Stimulated activated CD8-positive, alpha-beta memory T cell treated with anti-CD3 and anti-CD28 coated beads, Interleukin-15, amount 100 ng/mL, for 1 hour (primary cell): ENCODE results near the gene ELAVL2.

Experiments used
- DNase-seq: peaks from one replicate; pipeline ENCODE4 v3.0.0-alpha.2; 2020; ENCODE audit warnings: low read depth

Gene ELAVL2

DNA sequence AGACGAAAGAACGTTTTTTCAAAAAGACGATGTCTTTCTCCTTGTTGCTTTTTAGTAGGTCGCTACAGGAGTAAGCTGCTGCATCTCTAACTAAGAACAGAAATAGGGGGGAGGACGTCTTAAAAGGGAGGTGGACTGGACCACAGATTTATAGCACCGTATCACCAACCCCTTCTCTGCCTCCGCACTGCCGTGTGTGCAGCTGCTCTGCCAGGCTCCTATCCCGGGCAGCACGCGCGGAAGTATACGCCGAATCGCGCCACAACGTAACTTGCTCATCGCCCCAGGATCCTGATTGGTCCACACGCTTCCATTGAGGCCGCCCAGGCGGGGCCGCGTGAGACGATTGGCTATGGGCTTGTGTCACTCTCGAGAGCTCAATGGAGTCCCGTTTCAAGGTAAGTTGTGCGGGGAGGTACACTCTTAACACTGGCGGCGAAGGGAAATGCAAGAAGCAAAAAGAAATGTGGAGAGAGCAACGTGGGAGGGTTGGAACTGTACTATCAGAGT lies at the start of gene ELAVL2:
Gene ELAVL2 (minus strand): TSS at position 121 of the 510 bp plus-strand sequence. CDS start 64,006 bp downstream, outside the sequence.
- DNase-seq: no peak

DNA sequence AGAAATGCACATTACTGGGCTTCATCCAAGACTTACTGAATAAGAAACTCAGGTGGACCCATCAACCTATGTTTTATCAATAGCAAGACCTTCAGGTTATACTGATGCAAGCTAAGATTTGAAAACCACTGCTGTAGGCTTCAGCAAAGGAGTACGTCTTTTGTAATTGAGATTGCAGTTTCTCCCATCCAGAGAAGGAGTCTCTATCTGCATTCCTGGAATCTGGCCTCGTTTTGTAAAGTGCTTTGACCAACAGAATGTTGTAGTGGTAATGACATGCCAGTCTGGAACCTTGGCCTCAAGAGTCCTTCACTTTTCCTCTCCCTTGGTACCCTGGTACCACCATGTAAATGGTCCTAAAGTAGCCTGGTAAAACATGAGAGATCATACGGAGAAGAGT lies 32.2 kb upstream of the ELAVL2 start:
- DNase-seq: no peak

DNA sequence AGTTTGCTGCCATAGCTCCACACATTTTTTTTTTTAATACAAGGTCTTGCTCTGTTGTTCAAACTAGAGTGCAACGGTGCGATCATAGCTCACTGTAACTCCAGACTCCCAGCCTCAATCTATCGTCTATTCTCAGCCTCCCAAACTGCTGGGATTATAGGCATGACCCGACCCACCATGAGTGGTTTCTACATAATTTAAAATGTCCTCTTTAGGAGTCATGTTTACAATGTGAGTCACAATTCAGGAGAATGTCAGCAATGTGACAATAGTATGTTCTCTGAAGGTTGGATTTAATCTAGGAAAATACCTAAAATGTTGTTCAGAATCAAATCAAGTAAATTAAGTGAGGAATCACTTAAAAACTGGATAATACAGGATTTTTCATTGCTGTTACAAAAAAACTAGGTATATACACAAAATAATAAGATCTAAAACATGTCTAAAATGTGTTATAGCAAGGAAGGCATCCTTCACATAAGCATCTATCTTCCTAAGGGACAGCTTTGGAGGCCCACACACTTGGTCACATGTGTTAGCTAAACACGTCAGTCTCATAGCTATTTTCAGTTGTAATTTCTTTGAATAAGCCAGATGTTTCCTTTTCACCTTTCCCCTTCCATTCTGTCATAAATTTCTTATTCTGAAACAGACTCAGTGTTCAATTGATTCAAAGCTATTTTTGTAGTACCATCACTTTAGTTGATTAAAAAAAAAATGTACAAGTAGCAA lies 30.0 kb upstream of the ELAVL2 start:
- DNase-seq: no peak

DNA sequence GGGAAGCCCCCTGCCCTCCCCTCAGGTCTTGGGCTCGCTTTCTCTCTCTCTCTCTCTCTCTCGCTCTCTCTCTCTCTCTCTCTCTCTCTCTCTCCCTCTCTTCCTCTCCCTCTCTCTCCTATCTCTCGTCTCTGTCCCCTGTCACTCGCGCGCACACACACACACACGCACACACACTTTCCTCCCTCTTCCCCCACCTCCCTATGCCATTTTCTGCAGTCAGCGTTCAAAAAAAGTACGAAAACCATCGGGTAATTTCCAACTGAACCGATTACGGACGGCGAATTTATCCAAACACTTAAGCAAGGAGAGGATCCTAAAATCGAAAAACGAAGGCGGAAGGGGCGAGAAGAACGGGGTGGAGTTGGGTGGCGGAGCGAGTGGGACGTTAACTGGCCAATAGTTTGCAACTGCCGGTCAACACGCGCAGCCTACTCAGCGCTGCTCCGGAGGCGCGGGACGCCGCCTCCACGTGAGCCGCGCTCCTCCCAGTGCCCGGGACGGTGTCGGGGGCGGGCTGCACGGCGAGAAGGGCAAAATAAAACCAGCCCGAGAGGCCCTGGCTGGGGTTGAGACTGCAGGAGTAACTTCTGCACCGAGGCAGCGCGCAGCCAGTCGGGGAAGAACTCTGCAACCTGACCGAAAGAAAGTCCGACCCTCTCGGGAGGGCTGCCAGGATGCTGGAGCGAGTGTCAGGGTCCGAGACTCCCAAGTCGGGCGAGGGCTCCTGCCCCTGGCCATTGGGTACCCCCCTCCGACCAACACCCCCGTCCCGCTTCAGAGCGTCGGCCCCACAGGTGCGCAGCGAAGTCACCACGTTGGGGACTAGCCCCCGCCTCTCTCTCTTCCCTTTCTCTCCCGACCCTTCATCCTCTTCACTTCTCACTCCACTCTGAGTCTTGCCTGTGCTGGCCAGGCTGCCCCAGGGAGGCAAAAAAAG lies 24.9 kb upstream of the ELAVL2 start:
- DNase-seq: no peak

DNA sequence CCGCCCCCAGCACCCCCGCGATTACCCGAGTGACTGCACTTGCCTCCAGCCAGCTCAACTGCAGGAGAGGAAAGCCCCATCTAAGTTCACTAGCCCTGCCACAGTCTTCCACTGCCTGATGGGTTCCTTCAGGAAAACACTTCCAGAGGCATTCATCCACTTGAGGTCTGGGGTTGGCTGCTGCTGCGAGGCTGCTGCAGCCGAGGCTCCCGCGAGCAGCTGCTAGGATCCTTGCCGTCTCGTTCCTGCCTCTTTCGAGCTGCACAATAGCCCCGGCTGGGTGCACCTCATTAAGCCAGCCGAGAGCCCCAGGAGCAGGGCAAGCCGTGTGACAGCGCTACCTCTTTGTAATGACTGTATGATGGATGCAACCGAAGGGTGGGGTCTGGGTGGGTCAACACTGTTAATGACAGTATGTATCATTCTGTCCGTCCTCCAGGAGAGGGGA lies 24.2 kb upstream of the ELAVL2 start:
- DNase-seq: no peak

DNA sequence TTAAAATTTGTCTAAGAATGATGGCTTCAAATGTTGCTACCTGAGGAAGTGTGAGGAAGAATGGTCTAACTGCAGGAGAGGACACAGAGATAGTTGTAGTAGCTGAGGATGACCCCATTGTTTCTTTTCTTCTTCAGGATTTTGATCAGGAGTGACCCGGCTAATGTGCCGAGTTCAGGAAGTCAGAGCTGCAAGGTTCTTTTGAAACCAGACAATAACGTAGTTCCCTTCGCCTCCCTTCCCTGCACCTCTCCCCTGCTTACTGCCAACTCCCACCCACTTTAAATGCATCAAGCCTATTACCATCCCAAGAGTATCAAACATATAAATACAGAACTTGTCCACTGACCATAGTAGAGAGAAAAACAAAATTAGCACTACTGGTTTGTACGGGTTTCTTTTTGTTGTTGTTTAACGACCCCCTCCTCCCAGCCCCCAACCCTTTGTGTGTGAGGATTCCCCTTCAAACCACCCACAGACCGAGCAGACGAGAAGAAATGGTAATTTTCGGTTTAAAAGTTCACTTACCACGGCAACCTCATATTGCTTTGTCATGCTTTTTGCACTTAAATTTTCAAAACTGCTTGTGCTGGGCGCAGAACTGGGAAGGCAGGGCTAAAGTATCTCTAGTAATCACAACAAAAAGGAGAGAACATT lies 23.5 kb upstream of the ELAVL2 start:
- DNase-seq: no peak

DNA sequence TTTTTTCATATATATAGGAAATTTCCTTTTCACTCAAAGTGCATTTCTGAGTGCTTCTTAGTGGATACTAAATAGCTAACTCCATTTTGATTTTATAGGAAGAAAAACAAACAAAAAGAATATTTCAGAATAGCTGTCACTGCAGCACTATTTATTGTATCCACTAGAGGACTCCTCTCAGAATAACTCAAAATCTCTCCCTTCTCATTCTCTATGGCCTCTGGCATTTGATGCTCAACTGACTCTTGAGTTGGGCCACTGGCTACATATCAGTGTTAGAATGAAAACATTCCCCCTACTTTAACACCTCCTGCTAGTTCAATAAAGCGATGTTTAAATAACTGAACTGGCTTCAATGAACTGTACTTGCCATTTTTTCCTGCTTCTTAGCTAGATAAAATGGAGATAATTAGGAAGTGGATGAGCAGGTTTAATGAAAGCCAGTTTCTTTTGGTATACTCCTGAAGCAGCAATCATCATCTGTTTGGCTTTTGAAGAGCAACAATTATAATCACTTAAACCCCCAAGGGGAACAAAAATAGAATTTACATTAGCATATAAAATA lies 16.6 kb upstream of the ELAVL2 start:
- no peak for DNase-seq

DNA sequence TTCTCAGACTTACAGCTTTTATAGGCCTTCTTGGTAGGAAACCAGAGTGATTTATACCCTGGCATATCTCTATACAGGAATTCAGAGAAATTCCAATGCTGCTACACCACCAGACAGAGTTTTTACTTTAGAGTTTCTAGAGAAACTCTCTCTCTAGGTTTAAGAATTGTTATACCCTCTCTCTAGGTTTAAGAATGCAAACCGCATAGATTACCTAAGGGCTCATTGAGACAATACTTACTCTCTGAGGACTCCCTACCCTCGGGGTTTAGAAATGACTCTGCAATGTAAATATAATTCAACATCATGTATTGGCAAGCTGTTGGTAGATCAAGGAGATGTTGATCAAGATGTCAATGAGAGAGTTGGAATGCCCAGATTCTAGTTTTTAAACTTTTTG lies 15.3 kb upstream of the ELAVL2 start:
- DNase-seq: no peak

DNA sequence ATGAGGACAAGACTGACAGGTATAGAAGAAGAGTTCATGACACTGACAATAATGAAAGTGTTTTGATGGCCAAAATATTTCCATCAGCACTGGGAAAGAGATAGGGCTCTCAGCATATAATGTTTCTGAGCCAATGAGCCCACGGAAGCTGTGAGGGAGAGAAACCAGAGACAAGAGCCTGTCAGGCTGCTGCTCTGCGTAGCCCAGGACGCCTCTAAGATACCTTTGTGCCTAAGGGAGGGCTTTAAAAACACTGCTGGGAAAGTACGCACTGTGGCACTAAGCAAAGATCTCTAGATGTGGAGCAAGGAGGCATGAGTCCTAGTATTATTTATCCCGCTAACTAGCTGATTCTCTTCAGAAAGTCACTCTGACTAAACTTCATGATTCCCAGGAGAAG lies 11.0 kb upstream of the ELAVL2 start:
- no peak for DNase-seq

DNA sequence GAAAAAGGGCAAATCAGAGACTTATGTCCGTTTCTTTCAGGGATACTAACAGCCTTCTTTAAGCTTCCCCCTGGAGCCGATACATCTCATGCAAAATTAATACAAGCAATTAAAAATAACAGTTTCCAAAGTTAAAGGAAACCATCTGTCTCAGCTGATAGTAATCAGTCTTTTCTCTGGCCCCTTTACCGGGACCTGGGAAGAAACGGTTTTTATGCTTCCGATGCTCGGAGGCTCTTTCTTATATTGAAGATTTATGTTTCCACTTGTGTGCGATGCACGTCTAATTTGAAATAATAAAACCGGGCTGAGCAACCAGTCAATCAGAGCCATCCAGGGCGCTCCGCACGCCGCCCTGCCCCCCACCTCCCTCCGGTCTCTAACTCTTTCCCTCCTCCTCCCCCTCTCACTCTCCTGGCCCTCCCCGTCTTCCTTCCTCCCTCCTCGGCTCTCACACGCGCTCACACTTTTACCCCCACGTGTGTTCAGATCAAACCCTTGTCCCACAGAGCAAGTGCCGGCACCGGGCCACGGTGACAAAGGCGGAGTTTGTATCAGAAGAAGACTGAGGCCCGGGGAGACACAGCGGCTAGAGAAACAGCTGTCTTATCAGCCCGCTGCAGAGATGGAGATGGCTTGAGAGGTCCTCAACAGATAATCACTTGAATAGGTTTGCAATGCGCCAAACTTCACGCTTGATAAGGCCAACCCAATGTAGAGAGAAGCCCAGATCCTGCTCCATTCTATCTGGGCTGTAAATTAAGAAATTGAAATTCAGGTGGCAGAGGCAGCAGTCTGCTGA lies 5.1 kb upstream of the ELAVL2 start:
- no peak for DNase-seq

DNA sequence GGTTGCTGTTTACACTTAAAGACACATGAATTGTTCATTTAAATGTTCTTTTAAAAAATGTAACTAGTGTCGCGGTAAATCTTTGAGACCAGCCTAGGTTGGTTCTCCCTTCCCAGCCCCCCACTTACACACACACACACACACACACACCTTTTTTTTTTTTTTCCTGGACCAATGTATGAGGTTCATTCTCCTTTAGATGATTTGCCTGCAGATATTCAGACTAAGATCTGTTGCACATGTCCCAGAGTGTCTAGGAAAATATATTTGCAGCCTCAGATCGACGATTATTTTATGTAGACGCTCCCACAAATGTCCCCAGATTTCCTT lies 4.4 kb upstream of the ELAVL2 start:
- no peak for DNase-seq

DNA sequence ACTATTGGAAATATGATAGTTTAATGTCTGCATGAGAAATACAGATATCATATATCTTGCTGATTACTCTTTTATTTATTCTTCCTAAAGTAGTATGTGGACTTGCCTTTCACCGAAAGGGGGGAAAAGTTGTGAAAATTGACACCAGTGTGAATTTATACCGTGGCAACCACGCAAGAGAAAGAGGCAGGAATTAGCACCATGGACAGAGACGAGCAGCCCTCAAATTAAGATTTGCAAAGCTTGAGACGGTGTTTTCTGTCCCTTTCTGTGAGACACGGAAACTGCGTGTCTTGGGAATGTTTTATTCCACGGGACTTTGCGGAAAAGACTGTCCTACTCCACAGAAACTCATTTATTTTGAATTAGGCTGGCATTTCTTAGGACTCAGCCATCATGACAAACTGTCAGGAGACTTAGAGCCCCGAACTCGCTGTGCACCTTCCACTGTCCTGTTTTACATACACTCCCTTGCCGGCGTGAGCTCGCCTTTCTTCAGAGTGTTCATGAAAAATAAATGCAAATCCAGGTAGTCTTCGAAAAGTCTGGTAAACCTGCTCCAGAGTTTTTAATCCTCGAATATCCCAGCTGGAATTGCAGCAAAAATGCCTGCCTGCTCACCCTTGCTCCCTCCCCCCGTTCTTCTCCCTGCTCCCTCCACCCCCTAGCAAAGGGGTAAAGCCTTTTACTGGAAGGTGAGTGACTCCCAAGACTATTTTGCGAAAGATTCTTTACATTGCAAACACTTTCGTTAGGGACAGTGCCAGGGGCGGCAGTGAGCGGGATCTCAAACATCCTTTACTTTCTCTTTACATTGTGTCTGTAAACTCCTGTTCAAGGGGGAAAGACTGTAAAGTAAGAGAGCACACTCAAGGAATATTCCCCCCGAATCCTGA lies 3.8 kb upstream of the ELAVL2 start:
- no peak for DNase-seq

DNA sequence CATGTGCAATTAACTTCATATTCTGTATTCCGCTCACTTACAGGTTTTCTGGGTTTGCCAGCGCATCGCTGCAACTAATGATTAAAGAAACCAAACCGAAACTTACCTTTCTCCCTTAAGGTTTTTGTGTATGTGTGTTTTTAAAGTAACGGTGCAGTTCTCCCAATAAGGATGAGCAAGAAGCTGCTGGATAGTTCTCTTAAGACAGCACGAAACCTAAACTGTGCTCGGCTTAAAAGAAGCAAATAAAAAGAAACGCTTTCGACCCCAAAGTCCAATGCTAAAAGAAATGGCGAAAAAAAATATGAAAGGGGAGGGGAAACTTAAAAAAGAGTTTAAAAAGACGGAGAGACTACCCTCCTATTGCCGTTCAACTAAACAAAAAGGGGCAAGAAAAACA lies 340 bp downstream of the ELAVL2 start:
- DNase-seq: no peak

DNA sequence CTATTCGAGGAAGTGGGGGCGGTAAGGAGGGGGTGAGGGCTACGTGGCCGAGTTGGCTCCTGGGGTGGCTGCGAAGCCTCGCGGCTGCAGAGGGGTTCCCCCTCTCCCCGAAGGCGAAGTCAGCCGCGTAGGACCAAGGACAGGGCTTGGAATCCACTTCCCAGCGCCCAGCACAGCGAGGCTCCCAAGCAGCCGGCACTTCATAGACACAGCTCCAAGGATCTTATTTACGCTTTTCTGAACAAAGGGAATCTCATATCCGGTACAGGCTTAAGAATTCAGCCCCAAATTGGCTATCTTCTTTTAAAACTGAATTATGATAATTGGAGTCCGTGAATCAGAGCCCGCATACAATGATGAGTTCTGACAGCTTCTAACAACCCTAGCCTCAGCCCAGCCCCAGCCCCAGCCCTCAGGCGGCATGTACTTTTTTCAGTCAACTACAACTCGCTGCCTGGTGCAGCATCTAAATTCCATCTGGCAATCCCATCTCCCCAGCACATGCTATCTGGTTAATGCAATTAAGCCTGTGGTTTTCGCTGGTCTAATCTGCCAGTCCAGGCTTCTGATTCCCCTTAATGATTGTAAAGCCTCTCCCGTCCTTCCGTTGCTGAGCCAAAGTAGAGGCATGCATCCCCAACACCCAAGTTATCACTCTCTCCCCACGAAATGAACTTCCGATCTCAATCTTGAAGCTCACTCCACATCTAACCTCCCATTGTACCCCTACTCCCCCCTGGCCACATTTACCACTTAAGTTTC lies 1.0 kb downstream of the ELAVL2 start:
- DNase-seq: no peak

DNA sequence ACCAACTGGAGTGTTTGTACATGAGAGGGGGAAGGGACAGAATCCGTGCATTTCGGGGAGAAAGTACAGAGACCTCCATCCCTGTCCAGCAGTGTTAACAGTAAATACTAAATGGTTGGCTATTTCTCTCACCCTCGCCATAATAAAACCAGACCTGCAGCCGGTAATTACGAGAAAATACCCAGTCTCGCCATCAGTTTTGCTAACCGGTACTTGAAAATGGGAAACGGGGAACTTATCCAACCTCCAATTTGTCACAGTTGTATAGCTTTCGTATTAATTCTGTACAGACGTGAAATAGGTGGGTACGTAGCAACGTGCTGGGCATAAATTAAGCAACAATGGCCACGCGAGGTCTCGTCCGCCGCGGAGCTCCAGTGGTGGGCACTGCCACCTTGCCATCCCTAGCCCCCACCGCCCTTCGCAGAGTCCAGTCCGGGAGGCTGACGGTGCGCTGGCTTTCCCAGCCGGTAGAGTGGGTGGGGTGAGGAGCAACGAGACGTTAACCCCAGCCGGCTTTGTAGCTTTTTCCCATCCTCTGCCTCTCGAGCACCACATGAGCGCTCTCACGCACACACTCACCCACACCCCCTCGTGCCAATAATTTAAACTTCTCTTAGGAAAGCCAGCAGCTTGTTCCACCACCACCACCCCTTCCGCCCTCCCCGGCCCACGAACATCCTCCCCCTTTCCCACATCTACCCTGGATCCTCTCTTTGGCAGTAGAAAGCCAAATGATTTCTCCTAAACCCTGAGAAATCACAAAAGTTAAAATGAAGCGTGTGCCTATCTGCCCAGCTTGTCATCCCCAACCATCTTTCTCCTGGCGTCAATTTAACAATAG lies 1.8 kb downstream of the ELAVL2 start:
- no peak for DNase-seq

DNA sequence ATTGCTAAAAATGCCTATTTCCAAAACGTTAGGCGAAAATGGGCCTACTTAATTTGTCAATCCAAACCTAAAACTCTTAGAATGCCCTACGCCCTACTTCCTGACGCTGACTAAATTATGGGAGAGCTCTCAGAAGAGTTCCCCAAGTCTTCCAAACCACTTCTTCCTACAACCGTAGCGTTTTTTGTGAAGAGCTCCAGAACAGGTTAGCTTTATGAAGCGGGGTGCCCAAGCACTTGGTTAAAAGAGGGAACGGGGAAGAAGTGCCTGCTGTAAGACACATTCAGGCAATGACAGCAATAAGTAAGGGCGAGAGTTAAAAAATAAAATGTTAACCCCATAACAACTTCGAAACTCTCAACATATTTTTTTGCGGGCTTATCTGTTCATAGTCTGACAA lies 2.8 kb downstream of the ELAVL2 start:
- no peak for DNase-seq

DNA sequence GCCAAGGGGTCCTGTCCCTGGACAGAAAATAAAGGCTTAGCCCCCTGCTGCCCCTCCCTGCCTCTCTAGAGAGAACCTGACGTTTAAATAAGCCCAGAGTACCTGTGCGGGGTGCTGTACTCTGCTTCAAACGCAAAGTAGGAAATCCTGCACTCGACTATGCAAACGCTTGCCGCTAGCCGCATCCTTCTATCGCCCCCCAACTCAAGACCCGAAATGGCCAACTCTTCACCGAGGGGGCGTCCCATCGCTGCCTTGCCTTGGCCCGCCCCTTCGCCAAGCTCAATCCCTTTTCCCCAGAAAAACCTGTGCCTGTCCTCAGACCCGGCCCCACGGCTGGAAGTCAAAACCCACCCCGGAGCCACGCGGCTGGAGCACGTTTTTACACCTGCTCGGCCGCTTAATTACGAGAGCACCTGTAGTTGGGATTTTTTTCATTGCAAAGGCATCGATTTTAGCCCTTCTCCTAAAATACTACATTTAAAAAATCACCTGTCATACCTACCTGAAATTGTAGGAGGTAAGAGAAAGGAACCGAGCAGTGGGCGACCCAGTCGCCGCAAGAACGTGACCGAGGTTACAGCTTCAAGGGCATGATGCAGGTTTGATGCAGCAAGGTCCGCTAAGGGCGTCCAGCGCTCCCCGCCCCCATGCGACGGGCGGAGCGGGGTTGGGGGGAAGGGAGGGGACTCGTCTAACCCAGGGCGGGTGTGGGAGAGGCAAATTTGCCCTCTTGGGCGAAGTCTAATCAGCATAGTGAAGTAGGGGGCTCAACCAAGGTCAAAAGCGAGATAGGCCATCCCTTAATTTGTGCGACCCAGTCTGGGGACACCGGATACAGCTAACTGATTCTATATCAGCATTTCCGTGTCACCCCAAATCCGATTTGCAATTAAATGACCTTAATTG lies 3.5 kb downstream of the ELAVL2 start:
- DNase-seq: no peak
